ENCODE results near the gene C1orf174.
A peak's percentile ranks its signal among the peaks of the same experiment; 100 is the strongest.

DNA sequence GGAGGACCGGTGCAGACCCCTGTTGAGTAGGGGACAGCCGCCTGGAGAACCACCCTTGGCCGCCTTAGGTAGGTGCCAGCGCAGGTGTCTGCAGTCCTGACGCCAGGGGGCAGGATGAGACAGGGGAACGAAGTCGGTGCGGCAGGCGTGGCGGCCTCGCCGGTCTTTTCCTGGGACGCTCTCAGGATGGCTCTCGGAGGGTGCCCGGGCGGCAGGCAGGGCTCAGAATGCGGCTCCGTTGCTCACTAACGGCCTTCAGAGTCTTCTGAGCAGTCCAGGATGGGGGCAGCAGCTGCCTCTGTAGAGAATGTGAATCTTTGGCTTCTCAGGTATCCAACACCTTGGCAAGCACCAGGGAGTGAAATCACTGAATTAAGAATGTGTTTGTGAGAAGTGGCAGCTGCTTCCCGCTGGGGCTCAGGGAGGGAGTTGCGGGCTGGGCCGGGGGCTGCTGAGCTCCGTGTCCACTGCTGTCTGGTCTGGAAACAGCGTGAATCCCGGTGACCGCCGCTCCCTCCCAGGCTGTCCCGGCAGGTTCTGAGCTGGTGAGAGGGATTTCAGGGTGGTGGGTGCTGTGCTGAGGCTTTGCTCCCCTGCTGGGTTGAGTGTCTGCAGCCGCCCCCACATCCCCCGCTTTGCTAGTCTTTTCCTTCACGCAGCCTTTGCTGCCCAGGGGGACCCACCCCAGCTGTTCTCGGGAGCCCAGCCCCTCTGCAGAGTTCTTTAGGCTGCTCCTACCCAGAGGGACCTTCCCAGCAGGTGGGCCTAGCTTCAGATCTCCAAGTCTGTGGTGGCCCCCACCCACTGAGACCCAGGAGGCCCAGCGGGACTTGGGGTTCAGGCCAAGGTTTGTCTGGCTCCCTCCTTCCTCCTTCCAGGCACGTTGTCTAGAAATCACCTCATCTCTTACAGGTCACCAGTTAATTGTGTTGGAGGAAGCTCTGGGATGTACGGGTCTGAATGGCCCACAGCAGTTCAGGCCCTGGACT, 11.1 kb upstream of the C1orf174 start:
- TF ChIP-seq CTCF (IDR thresholded peaks at IDR 0.05), result peak; percentile 18 to 77 (median 76)
- TF ChIP-seq POLR2A (IDR thresholded peaks at IDR 0.05), result no peak
- no peak for TF ChIP-seq POLR2AphosphoS5 (IDR thresholded peaks at IDR 0.05)
